Lung microvascular endothelial cell (primary cell): ENCODE results near the gene NFKBIL1. TPM values are rescaled to one million over a fixed set of nuclear protein-coding genes. Genes with fewer than 3 reads are reported as not detected.
"Not testable (repeated sequence)": the region's sequence is repeated elsewhere in the genome, so short reads cannot be mapped to it uniquely, and the experiment has no call there.

Source experiments
- DNase-seq, 2 donors: peaks; one replicate each; pipeline versions ENCODE4 v3.0.0 to v3.0.0-alpha.2; 2010; ENCODE audit warnings: low read depth in 2 of 2
- total RNA-seq: library from RNA; depleted of rRNA; stranded (reverse); fragments of >200 nt; gene quantifications from 2 replicates; pipeline ENCODE4 v1.2.1, GENCODE V29; 2014

The NFKBIL1 gene
- total RNA-seq, 1 donor from 2014 or later: 23.0 TPM

- DNase-seq: no peak
Measured at GRCh38 chr6:31580438-31580740, 33.0 kb downstream of the NFKBIL1 start.

GRCh38 chr6:31580807-31581433 is 33.5 kb downstream of the NFKBIL1 start:
- peak; percentile 87 to 88 for DNase-seq

- DNase-seq: peak in 1 of 2 donors; percentile 8
Measured at GRCh38 chr6:31581434-31582229, 34.2 kb downstream of the NFKBIL1 start.

- DNase-seq: no peak
Measured at GRCh38 chr6:31582230-31582643, 34.8 kb downstream of the NFKBIL1 start, which contains the start of gene LTB. TSS of gene LTB (minus strand) at chr6:31582424. CDS start at chr6:31582417, 7 bp downstream.

GRCh38 chr6:31585491-31585890 is 38.1 kb downstream of the NFKBIL1 start:
- DNase-seq: peak; percentile 11 to 30

- DNase-seq: no peak
Measured at GRCh38 chr6:31586008-31586407, 38.6 kb downstream of the NFKBIL1 start, which contains the start of gene LST1. TSS of gene LST1 (plus strand) at chr6:31586277. CDS start at chr6:31587300, 1,023 bp downstream.

- DNase-seq: no peak
Measured at GRCh38 chr6:31586599-31587281, 39.3 kb downstream of the NFKBIL1 start.

- no peak for DNase-seq
Measured at GRCh38 chr6:31587791-31588777, 40.7 kb downstream of the NFKBIL1 start.

GRCh38 chr6:31588871-31589650 is 41.7 kb downstream of the NFKBIL1 start:
- DNase-seq: peak in 1 of 2 donors; percentile 29

- DNase-seq: not testable (repeated sequence)
Measured at GRCh38 chr6:31590691-31591090, 43.3 kb downstream of the NFKBIL1 start.

GRCh38 chr6:31592396-31592771 is 45.0 kb downstream of the NFKBIL1 start:
- no peak for DNase-seq

GRCh38 chr6:31597006-31597405 is 49.6 kb downstream of the NFKBIL1 start:
- peak; percentile 60 to 73 for DNase-seq

- no peak for DNase-seq
Measured at GRCh38 chr6:31607317-31607716, 59.9 kb downstream of the NFKBIL1 start.

Other genes with a start within 250 kb of the NFKBIL1 start
- gene HLA-B, start 190.4 kb upstream of the NFKBIL1 start, total RNA-seq: 153 and 307 TPM in 2 replicates
- 15.3 and 31.4 TPM in 2 replicates for gene MICA, start 144.0 kb upstream of the NFKBIL1 start, total RNA-seq
- gene MICB, start 49.5 kb upstream of the NFKBIL1 start, total RNA-seq: 5.0 and 9.8 TPM in 2 replicates
- gene MCCD1, start 18.6 kb upstream of the NFKBIL1 start, total RNA-seq: not detected in 2 replicates
- gene DDX39B, start 5.6 kb upstream of the NFKBIL1 start, total RNA-seq: 180 and 306 TPM in 2 replicates
- gene ATP6V1G2, start 1.0 kb upstream of the NFKBIL1 start, total RNA-seq: 0.20 and 0.22 TPM in 2 replicates
- gene LTA, start 24.7 kb downstream of the NFKBIL1 start, total RNA-seq: not detected in 2 replicates
- not detected in 2 replicates for gene TNF, start 28.0 kb downstream of the NFKBIL1 start, total RNA-seq
- 6.7 and 9.2 TPM in 2 replicates for gene LTB, start 34.8 kb downstream of the NFKBIL1 start, total RNA-seq
- gene LST1, start 38.7 kb downstream of the NFKBIL1 start, total RNA-seq: not detected in 2 replicates
- not detected in 2 replicates for gene NCR3, start 45.4 kb downstream of the NFKBIL1 start, total RNA-seq
- not detected in 2 replicates for gene AIF1, start 67.6 kb downstream of the NFKBIL1 start, total RNA-seq
- 19.4 and 27.2 TPM in 2 replicates for gene PRRC2A, start 73.1 kb downstream of the NFKBIL1 start, total RNA-seq
- 88.3 and 111 TPM in 2 replicates for gene BAG6, start 105.1 kb downstream of the NFKBIL1 start, total RNA-seq
- gene APOM, start 108.3 kb downstream of the NFKBIL1 start, total RNA-seq: 0.22 and 0.40 TPM in 2 replicates
- gene C6orf47, start 113.2 kb downstream of the NFKBIL1 start, total RNA-seq: 15.5 and 24.0 TPM in 2 replicates
- gene GPANK1, start 117.4 kb downstream of the NFKBIL1 start, total RNA-seq: 8.5 and 12.1 TPM in 2 replicates
- gene CSNK2B, start 118.5 kb downstream of the NFKBIL1 start, total RNA-seq: 64.1 and 67.6 TPM in 2 replicates
- 0.44 and 1.2 TPM in 2 replicates for gene LY6G5B, start 122.4 kb downstream of the NFKBIL1 start, total RNA-seq
- 1.4 and 1.7 TPM in 2 replicates for gene LY6G5C, start 133.5 kb downstream of the NFKBIL1 start, total RNA-seq
- 41.2 and 69.8 TPM in 2 replicates for gene ABHD16A, start 155.7 kb downstream of the NFKBIL1 start, total RNA-seq
- gene LY6G6F, start 159.3 kb downstream of the NFKBIL1 start, total RNA-seq: not detected in 2 replicates
- not detected in 2 replicates for gene LY6G6D, start 167.7 kb downstream of the NFKBIL1 start, total RNA-seq
- not detected in 2 replicates for gene LY6G6C, start 174.1 kb downstream of the NFKBIL1 start, total RNA-seq
- not detected in 2 replicates for gene MPIG6B, start 175.8 kb downstream of the NFKBIL1 start, total RNA-seq
- 109 and 159 TPM in 2 replicates for gene DDAH2, start 181.7 kb downstream of the NFKBIL1 start, total RNA-seq
- 469 and 552 TPM in 2 replicates for gene CLIC1, start 188.9 kb downstream of the NFKBIL1 start, total RNA-seq
- gene MSH5, start 192.4 kb downstream of the NFKBIL1 start, total RNA-seq: 1.4 and 2.6 TPM in 2 replicates
- gene SAPCD1, start 215.0 kb downstream of the NFKBIL1 start, total RNA-seq: 1.6 and 2.0 TPM in 2 replicates
- under 0.01 and 0.40 TPM in 2 replicates for gene VWA7, start 229.7 kb downstream of the NFKBIL1 start, total RNA-seq
- 36.3 and 39.0 TPM in 2 replicates for gene VARS1, start 248.1 kb downstream of the NFKBIL1 start, total RNA-seq